SU-DHL-6 (cell line): ENCODE data around the gene DACT1.

Source experiments
- H2AFZ ChIP-seq: fragments of 200-600 bp; sonication (generic); 2 replicates; pipeline ENCODE4 v1.6.1; 2014; ENCODE audit warnings: low read depth, mild to moderate bottlenecking, moderate library complexity, mixed read lengths, antibody characterized with exemption, low read length; ENCODE audit not compliant: severe bottlenecking
- H3F3A ChIP-seq: fragments of 200-600 bp; shearing (Covaris generic); 2 replicates; pipeline ENCODE4 v1.6.0; 2016; ENCODE audit warnings: antibody characterized with exemption, mild to moderate bottlenecking; ENCODE audit not compliant: insufficient read depth
- H3K27ac ChIP-seq: fragments of 200-600 bp; sonication (generic); 2 replicates; pipeline ENCODE4 v1.5.1; 2016; ENCODE audit warnings: low read depth, mild to moderate bottlenecking, low read length, moderate library complexity, mixed read lengths
- H3K27me3 ChIP-seq: fragments of 200-600 bp; sonication (generic), shearing (Covaris generic); 2 replicates; pipeline ENCODE4 v1.6.0; 2014; ENCODE audit warnings: mild to moderate bottlenecking, low read length
- H3K36me3 ChIP-seq: fragments of 200-600 bp; sonication (generic); 2 replicates; pipeline ENCODE4 v1.6.1; 2014; ENCODE audit warnings: mild to moderate bottlenecking, low read length, mixed read lengths
- H3K4me2 ChIP-seq: fragments of 300-600, 200-600 bp; shearing (Covaris generic), sonication (generic); 2 replicates; pipeline ENCODE4 v1.6.0; 2014; ENCODE audit warnings: low read length, low read depth, mild to moderate bottlenecking; ENCODE audit not compliant: poor library complexity, severe bottlenecking
- H3K4me3 ChIP-seq: fragments of 200-600 bp; sonication (generic); 2 replicates; pipeline ENCODE4 v1.5.1; 2014; ENCODE audit warnings: antibody characterized with exemption, low read length, mild to moderate bottlenecking, mixed read lengths; ENCODE audit not compliant: insufficient read depth, poor library complexity, severe bottlenecking
- H3K79me2 ChIP-seq: fragments of 200-600 bp; sonication (generic); 2 replicates; pipeline ENCODE4 v1.6.1; 2014; ENCODE audit warnings: mild to moderate bottlenecking, low read length, moderate library complexity; ENCODE audit not compliant: insufficient read depth
- H3K9ac ChIP-seq: fragments of 200-600 bp; sonication (generic); 2 replicates; pipeline ENCODE4 v1.7.0; 2014; ENCODE audit warnings: mild to moderate bottlenecking, low read length
- H3K9me2 ChIP-seq: fragments of 200-600 bp; sonication (generic); replicated peaks from 2 replicates; pipeline ENCODE4 v1.6.1; 2014; ENCODE audit warnings: low read length; ENCODE audit not compliant: insufficient read depth
- H3K9me3 ChIP-seq: fragments of 200-600 bp; sonication (generic); 2 replicates; pipeline ENCODE4 v1.6.1; 2014; ENCODE audit warnings: low read length, mixed read lengths; ENCODE audit not compliant: insufficient read depth
- H4K20me1 ChIP-seq: fragments of 200-600 bp; sonication (generic); 2 replicates; pipeline ENCODE4 v1.6.1; 2014; ENCODE audit warnings: low read depth, mild to moderate bottlenecking, antibody characterized with exemption, low read length, moderate library complexity, mixed read lengths
- EZH2phosphoT487 ChIP-seq: fragments of 200-600 bp; sonication (generic), shearing (Covaris generic); conservative IDR thresholded peaks from 2 replicates; pipeline ENCODE4 v1.6.1; 2018; ENCODE audit warnings: mild to moderate bottlenecking, antibody characterized with exemption, low read length, moderate library complexity, mixed read lengths
- TF ChIP-seq, protein P1 (sequence below): fragments of 200-600 bp; sonication (generic); IDR thresholded peaks from one replicate; pipeline ENCODE4 v1.5.1; 2017; ENCODE audit warnings: antibody characterized with exemption, mild to moderate bottlenecking, low read length, moderate library complexity; ENCODE audit not compliant: insufficient read depth, poor library complexity, severe bottlenecking

The DACT1 gene

GRCh38 chr14:58597041-58597440 lies 40.7 kb upstream of the DACT1 start:
- H3K27me3 ChIP-seq = no peaks in the 10 kb centered on the region
- no peak overlapping the region for H3K27ac ChIP-seq
- no peaks in the 10 kb centered on the region for H3K36me3 ChIP-seq
- no peaks in the 10 kb centered on the region for H3F3A ChIP-seq
- H3K9me3 ChIP-seq = no peaks in the 10 kb centered on the region
- no peak overlapping the region for H2AFZ ChIP-seq
- H3K4me3 ChIP-seq = no peak overlapping the region
- H4K20me1 ChIP-seq = no peaks in the 10 kb centered on the region
- no peak overlapping the region for H3K9ac ChIP-seq
- no peak for TF ChIP-seq EZH2phosphoT487
- no peaks in the 10 kb centered on the region for H3K9me2 ChIP-seq
- no peak overlapping the region for H3K4me2 ChIP-seq
- H3K79me2 ChIP-seq = no peaks in the 10 kb centered on the region

DNA sequence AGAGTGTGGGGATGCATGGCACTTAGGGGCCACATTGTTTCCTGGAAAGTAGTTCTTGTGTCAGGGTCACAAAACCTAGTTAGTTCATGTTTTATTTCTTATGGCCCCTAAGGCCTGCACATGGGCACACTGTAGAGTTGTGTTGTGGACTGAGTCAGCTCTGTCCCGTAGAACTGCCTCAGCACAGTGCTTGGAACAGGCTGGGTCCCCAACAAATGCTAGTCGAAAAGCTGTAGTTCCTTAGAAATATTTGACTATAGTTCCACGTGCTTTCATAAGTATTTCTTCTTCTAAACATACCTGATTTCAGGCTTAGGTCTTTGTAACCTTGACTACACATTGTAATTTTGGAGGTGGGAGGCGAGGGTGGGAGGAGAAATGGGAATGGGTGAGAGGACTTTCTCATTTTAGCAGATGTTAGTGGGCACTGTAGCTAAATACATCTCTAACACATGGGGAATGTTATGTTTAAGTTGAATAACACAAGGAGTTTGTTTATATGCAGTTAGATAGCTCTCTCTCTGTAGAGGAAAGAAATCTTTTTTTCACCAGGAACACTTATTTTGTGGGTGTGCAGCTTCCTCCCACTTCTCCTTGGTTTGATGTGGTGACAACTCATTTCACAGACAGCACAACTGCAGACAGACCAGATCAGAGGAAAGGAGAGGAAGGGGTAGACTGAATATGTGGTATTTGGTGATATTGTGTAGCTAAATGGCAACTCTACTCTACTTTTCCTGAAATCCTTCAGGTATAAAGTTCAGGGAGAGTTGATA lies 39.5 kb upstream of the DACT1 start:
- H2AFZ ChIP-seq = no peak overlapping the region
- H3K27me3 ChIP-seq = no peaks in the 10 kb centered on the region
- no peaks in the 10 kb centered on the region for H4K20me1 ChIP-seq
- no peaks in the 10 kb centered on the region for H3K9me3 ChIP-seq
- no peaks in the 10 kb centered on the region for H3K9me2 ChIP-seq
- no peak overlapping the region for H3K9ac ChIP-seq
- no peak overlapping the region for H3K4me3 ChIP-seq
- H3K27ac ChIP-seq = no peak overlapping the region
- TF ChIP-seq, protein P1, sequence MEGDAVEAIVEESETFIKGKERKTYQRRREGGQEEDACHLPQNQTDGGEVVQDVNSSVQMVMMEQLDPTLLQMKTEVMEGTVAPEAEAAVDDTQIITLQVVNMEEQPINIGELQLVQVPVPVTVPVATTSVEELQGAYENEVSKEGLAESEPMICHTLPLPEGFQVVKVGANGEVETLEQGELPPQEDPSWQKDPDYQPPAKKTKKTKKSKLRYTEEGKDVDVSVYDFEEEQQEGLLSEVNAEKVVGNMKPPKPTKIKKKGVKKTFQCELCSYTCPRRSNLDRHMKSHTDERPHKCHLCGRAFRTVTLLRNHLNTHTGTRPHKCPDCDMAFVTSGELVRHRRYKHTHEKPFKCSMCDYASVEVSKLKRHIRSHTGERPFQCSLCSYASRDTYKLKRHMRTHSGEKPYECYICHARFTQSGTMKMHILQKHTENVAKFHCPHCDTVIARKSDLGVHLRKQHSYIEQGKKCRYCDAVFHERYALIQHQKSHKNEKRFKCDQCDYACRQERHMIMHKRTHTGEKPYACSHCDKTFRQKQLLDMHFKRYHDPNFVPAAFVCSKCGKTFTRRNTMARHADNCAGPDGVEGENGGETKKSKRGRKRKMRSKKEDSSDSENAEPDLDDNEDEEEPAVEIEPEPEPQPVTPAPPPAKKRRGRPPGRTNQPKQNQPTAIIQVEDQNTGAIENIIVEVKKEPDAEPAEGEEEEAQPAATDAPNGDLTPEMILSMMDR = no peak
- no peak for TF ChIP-seq EZH2phosphoT487
- H3K79me2 ChIP-seq = no peaks in the 10 kb centered on the region
- no peaks in the 10 kb centered on the region for H3F3A ChIP-seq
- no peak overlapping the region for H3K4me2 ChIP-seq
- H3K36me3 ChIP-seq = no peaks in the 10 kb centered on the region

DNA sequence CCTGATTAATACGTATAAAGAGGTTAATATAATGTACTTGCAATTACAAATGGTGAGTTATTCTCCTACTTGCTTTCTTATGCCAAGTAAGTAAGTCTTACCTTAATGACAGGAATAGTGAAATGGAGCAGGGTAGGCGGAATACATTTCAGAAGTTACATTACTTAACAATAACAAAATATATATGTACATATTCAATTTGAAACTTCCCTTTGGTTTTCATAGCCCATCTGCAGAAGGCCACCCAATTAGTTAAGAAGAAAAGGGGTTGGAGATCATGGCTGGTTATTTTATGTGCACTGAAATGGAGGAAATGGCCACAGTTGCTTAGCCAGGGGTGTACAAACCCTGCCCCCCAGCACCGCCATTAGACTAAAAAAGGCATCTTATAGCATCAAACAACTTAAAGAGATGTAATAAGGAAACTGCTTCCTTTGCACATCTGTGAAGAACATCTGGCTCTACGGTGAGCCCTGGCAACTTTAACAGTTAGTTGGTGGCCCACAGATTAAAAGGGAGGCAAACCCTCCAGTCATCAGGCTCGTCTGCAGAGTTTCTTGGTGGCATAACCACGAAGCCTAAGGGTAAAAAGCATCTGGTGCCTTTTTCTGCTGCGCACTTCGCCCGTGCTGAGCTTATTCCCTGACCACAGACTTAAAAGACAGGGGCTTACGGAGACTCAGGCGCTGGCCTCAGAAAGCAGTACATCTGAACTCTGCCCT lies 38.8 kb upstream of the DACT1 start:
- Histone ChIP-seq H3K9me2 (no peaks in the 10 kb centered on the region), H3K9ac (no peak overlapping the region), H3K27me3 (no peaks in the 10 kb centered on the region), H3K36me3 (no peaks in the 10 kb centered on the region), H3K4me2 (no peak overlapping the region), H3K4me3 (no peak overlapping the region), H4K20me1 (no peaks in the 10 kb centered on the region), H3K27ac (no peak overlapping the region), H3K79me2 (no peaks in the 10 kb centered on the region), H3K9me3 (no peaks in the 10 kb centered on the region), H3F3A (no peaks in the 10 kb centered on the region), H2AFZ (no peak overlapping the region)
- no peak for TF ChIP-seq EZH2phosphoT487
- TF ChIP-seq, protein P1 = no peak

DNA sequence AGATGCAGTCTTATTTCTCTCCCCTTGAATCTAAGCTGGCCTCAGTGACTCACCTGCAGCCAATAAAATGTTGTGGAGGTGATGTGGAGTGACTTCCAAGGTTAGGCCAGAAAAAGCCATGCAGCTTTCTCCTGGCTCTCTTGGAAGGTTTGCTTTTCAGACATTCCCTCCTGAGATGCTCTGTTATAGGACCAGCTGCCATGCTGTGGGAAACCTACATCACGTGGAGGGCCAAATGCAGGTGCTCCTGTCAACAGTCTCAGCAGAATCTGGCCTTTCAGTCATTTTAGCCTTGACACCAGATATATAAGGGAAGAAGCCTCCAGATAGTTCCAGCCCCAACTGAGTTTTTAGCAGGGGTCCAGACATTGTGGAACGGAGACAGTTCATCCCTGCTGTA lies 38.1 kb upstream of the DACT1 start:
- Histone ChIP-seq H3K27me3 (no peaks in the 10 kb centered on the region), H3F3A (no peaks in the 10 kb centered on the region), H3K4me2 (no peak overlapping the region), H3K9ac (no peak overlapping the region), H4K20me1 (no peaks in the 10 kb centered on the region), H2AFZ (no peak overlapping the region), H3K4me3 (no peak overlapping the region), H3K27ac (no peak overlapping the region), H3K9me3 (no peaks in the 10 kb centered on the region), H3K79me2 (no peaks in the 10 kb centered on the region), H3K36me3 (no peaks in the 10 kb centered on the region), H3K9me2 (no peaks in the 10 kb centered on the region)
- TF ChIP-seq EZH2phosphoT487 = no peak
- TF ChIP-seq, protein P1 = no peak
